DND-41 (cell line): ENCODE data around the gene GPC4.

Source experiments
- CTCF ChIP-seq: IDR thresholded peaks from 2 replicates; pipeline ENCODE4 v1.5.1; 2012; ENCODE audit warnings: borderline replicate concordance, low read length, moderate library complexity, mild to moderate bottlenecking; ENCODE audit not compliant: poor library complexity, severe bottlenecking; ENCODE audit errors: extremely low read depth
- EZH2 ChIP-seq: IDR thresholded peaks from 3 replicates; pipeline ENCODE4 v1.6.1; 2012; ENCODE audit warnings: borderline replicate concordance, low read depth, mild to moderate bottlenecking, moderate library complexity, low read length, inconsistent platforms; ENCODE audit not compliant: severe bottlenecking

- TF ChIP-seq CTCF (no peak), EZH2 (no peak)
Observed at GRCh38 chrX:133413218-133413925, 1.9 kb downstream of the GPC4 start.
